Activated naive CD8-positive, alpha-beta T cell treated with anti-CD3 and anti-CD28 coated beads for 36 hours (primary cell): ENCODE data around the gene SMIM29. TPM values are rescaled to one million over a fixed set of nuclear protein-coding genes. Genes with fewer than 3 reads are reported as not detected.
A peak's percentile ranks its signal among the peaks of the same experiment; 100 is the strongest.

Source experiments
- DNase-seq: peaks from one replicate; pipeline ENCODE4 v3.0.0; 2021
- H3K27ac Mint-ChIP-seq: one replicate; pipeline ENCODE4 v1.8.0; 2022; ENCODE audit warnings: mild to moderate bottlenecking, moderate library complexity, mixed read lengths
- H3K27me3 Mint-ChIP-seq: one replicate; pipeline ENCODE4 v1.8.0; 2022; ENCODE audit warnings: mild to moderate bottlenecking, mixed read lengths
- H3K36me3 Mint-ChIP-seq: one replicate; pipeline ENCODE4 v1.8.0; 2021; ENCODE audit warnings: mild to moderate bottlenecking, mixed read lengths
- H3K4me1 Mint-ChIP-seq: one replicate; pipeline ENCODE4 v1.8.0; 2021; ENCODE audit warnings: mixed read lengths
- H3K4me3 Mint-ChIP-seq: one replicate; pipeline ENCODE4 v1.8.0; 2022; ENCODE audit warnings: mild to moderate bottlenecking, moderate library complexity, mixed read lengths
- H3K9me3 Mint-ChIP-seq: one replicate; pipeline ENCODE4 v1.8.0; 2022; ENCODE audit warnings: mixed read lengths
- total RNA-seq, 2 experiments: library from RNA; stranded (reverse); gene quantifications; one replicate each; pipeline ENCODE4 v1.2.3, GENCODE V29; 2021

The SMIM29 gene
- total RNA-seq, 2 experiments from 2014 or later, result 13.1 to 14.2 TPM

GRCh38 chr6:34202329-34203201 lies 46.2 kb downstream of the SMIM29 start:
- H3K27ac Mint-ChIP-seq, result no peak overlapping the region

GRCh38 chr6:34201455-34202107 lies 47.2 kb downstream of the SMIM29 start:
- H3K36me3 Mint-ChIP-seq, result no peaks in the 10 kb centered on the region
- DNase-seq, result no peak
- H3K9me3 Mint-ChIP-seq, result no peaks in the 10 kb centered on the region
- no peak overlapping the region for H3K27ac Mint-ChIP-seq
- no peak overlapping the region for H3K4me3 Mint-ChIP-seq
- peaks cover 6% of the 10 kb centered on the region for H3K4me1 Mint-ChIP-seq
- H3K27me3 Mint-ChIP-seq, result no peaks in the 10 kb centered on the region

More at GRCh38 chr6:34202329-34203201, 46.2 kb downstream of the SMIM29 start:
- H3K4me3 Mint-ChIP-seq, result no peak overlapping the region
- H3K4me1 Mint-ChIP-seq, result peaks cover 10% of the 10 kb centered on the region
- no peaks in the 10 kb centered on the region for H3K27me3 Mint-ChIP-seq
- no peaks in the 10 kb centered on the region for H3K9me3 Mint-ChIP-seq
- DNase-seq, result no peak
- no peaks in the 10 kb centered on the region for H3K36me3 Mint-ChIP-seq

GRCh38 chr6:34200340-34200971 lies 48.4 kb downstream of the SMIM29 start:
- Mint-ChIP-seq H3K4me3 (no peak overlapping the region), H3K36me3 (no peaks in the 10 kb centered on the region), H3K27ac (no peak overlapping the region), H3K4me1 (peaks cover 7% of the 10 kb centered on the region), H3K9me3 (no peaks in the 10 kb centered on the region), H3K27me3 (no peaks in the 10 kb centered on the region)
- DNase-seq, result no peak

- peaks cover 7% of the 10 kb centered on the region for H3K4me1 Mint-ChIP-seq
- H3K27me3 Mint-ChIP-seq, result no peaks in the 10 kb centered on the region
- peak overlapping the region; percentile 78 for H3K4me3 Mint-ChIP-seq
- H3K36me3 Mint-ChIP-seq, result no peaks in the 10 kb centered on the region
- H3K9me3 Mint-ChIP-seq, result no peaks in the 10 kb centered on the region
- peak overlapping the region; percentile 37 for H3K27ac Mint-ChIP-seq
- DNase-seq, result no peak
Observed at GRCh38 chr6:34196833-34197195, 52.0 kb downstream of the SMIM29 start.

Other genes with a start within 250 kb of the SMIM29 start
- gene GRM4, start 102.9 kb downstream of the SMIM29 start, total RNA-seq, result under 1 TPM; 0.12 to 0.18 TPM
- 100 to 1,000 TPM; 803 to 814 TPM for gene HMGA1, start 12.1 kb downstream of the SMIM29 start, total RNA-seq
- gene NUDT3, start 143.7 kb upstream of the SMIM29 start, total RNA-seq, result 10 to 100 TPM; 18.1 to 18.3 TPM
- gene RPS10, start 177.1 kb upstream of the SMIM29 start, total RNA-seq, result 1,000 to 10,000 TPM; 2,216 to 2,293 TPM
- under 1 TPM; 0.19 to 0.28 TPM for gene PACSIN1, start 217.1 kb upstream of the SMIM29 start, total RNA-seq